IMR-90 (cell line): ENCODE results near the gene GPC5. TPM values are rescaled to one million over a fixed set of nuclear protein-coding genes. Genes with fewer than 3 reads are reported as not detected.

ENCODE experiments used
- ATAC-seq: fragments of 200-7000 bp; cut with Tn5 transposase; 2 replicates; pipeline ENCODE4 v1.9.1; 2020; ENCODE audit warnings: low read depth, mild to moderate bottlenecking, moderate library complexity
- BruUV-seq: library from RNA; stranded (reverse); fragments of 400-500 nt; replicated peaks from 2 replicates; lab custom pipeline; 2021; lab: Mats Ljungman, UMichigan
- CTCF ChIA-PET: fragments of 300-600 bp; formaldehyde crosslinking; extraction: SDS; loops from one replicate; lab custom pipeline; 2021; ENCODE audit warnings: antibody characterized with exemption; lab: Yijun Ruan, JAX
- POLR2A ChIA-PET: fragments of 300-600 bp; sonication (Branson Sonifier 250); formaldehyde crosslinking; loops from one replicate; lab custom pipeline; 2022; ENCODE audit warnings: antibody characterized with exemption; ENCODE audit not compliant: unreplicated experiment; lab: Charles Lee
- DNase-seq: peaks from one replicate; pipeline ENCODE4 v3.0.0; 2013
- H2AFZ ChIP-seq: replicated peaks from 2 replicates; pipeline ENCODE3; 2013; ENCODE audit warnings: low read length, mild to moderate bottlenecking; ENCODE audit not compliant: poor library complexity
- H2AK5ac ChIP-seq: 2 replicates; pipeline ENCODE4 v1.6.1; 2013; ENCODE audit warnings: low read depth, low read length, inconsistent platforms
- H2AK9ac ChIP-seq: replicated peaks from 2 replicates; pipeline ENCODE3; 2013; ENCODE audit warnings: mild to moderate bottlenecking, low read depth, low read length, moderate library complexity; ENCODE audit not compliant: poor library complexity
- H2BK120ac ChIP-seq: 2 replicates; pipeline ENCODE4 v1.6.1; 2013; ENCODE audit warnings: low read depth, low read length, inconsistent platforms
- H2BK15ac ChIP-seq: 3 replicates; pipeline ENCODE4 v1.6.1; 2013; ENCODE audit warnings: low read depth, low read length, inconsistent platforms
- H2BK20ac ChIP-seq: 2 replicates; pipeline ENCODE4 v1.6.1; 2013; ENCODE audit warnings: low read depth, mild to moderate bottlenecking, inconsistent platforms, low read length, moderate library complexity
- H2BK5ac ChIP-seq: 2 replicates; pipeline ENCODE4 v1.6.1; 2013; ENCODE audit warnings: mild to moderate bottlenecking, low read depth, low read length, inconsistent platforms; ENCODE audit not compliant: poor library complexity, severe bottlenecking
- H3K14ac ChIP-seq: replicated peaks from 2 replicates; pipeline ENCODE4 v1.6.1; 2013; ENCODE audit warnings: low read depth, low read length, inconsistent platforms
- H3K18ac ChIP-seq: 2 replicates; pipeline ENCODE4 v1.6.1; 2013; ENCODE audit warnings: low read depth, low read length, control low read depth
- H3K23ac ChIP-seq: 2 replicates; pipeline ENCODE4 v1.6.1; 2013; ENCODE audit warnings: low read depth, low read length, inconsistent platforms
- H3K27ac ChIP-seq: 2 replicates; pipeline ENCODE4 v1.5.1; 2013; ENCODE audit warnings: mild to moderate bottlenecking, control low read depth, low read length; ENCODE audit not compliant: insufficient read depth
- H3K27me3 ChIP-seq: 2 replicates; pipeline ENCODE4 v1.6.1; 2013; ENCODE audit warnings: low read length; ENCODE audit not compliant: control insufficient read depth, insufficient read depth
- H3K36me3 ChIP-seq: 2 replicates; pipeline ENCODE4 v1.6.1; 2013; ENCODE audit warnings: low read length, mixed read lengths; ENCODE audit not compliant: control insufficient read depth, insufficient read depth
- H3K4ac ChIP-seq: 2 replicates; pipeline ENCODE4 v1.6.1; 2013; ENCODE audit warnings: low read depth, low read length, inconsistent platforms
- H3K4me1 ChIP-seq: 2 replicates; pipeline ENCODE4 v1.6.1; 2013; ENCODE audit warnings: low read length, mixed read lengths; ENCODE audit not compliant: control insufficient read depth, insufficient read depth
- H3K4me2 ChIP-seq: 2 replicates; pipeline ENCODE4 v1.6.1; 2013; ENCODE audit warnings: low read depth, mild to moderate bottlenecking, control low read depth, low read length, moderate library complexity
- H3K4me3 ChIP-seq: 2 replicates; pipeline ENCODE4 v1.5.1; 2013; ENCODE audit warnings: low read depth, mild to moderate bottlenecking, control low read depth, low read length, moderate library complexity; ENCODE audit not compliant: insufficient read depth
- H3K56ac ChIP-seq: 2 replicates; pipeline ENCODE4 v1.6.1; 2013; ENCODE audit warnings: low read length, inconsistent platforms; ENCODE audit not compliant: insufficient read depth; ENCODE audit errors: extremely low read depth
- H3K79me1 ChIP-seq, 2 experiments: 2 replicates each; pipeline ENCODE4 v1.6.1; 2013; ENCODE audit warnings: low read length in 2 of 2, inconsistent platforms in 1 of 2, low read depth in 1 of 2
- H3K9ac ChIP-seq: 2 replicates; pipeline ENCODE4 v1.6.1; 2013; ENCODE audit warnings: low read depth, low read length, control low read depth
- H3K9me1 ChIP-seq: 2 replicates; pipeline ENCODE4 v1.6.1; 2013; ENCODE audit warnings: low read length, inconsistent platforms; ENCODE audit not compliant: insufficient read depth
- H3K9me3 ChIP-seq: 2 replicates; pipeline ENCODE4 v1.6.1; 2013; ENCODE audit warnings: low read length; ENCODE audit not compliant: control insufficient read depth, insufficient read depth
- H4K20me1 ChIP-seq: 2 replicates; pipeline ENCODE4 v1.6.1; 2013; ENCODE audit warnings: low read length, inconsistent platforms; ENCODE audit not compliant: insufficient read depth
- H4K5ac ChIP-seq: 2 replicates; pipeline ENCODE4 v1.6.1; 2013; ENCODE audit warnings: mild to moderate bottlenecking, low read depth, low read length, control low read depth
- H4K8ac ChIP-seq, 2 experiments: 2 replicates each; pipeline ENCODE4 v1.6.1; 2013; ENCODE audit warnings: low read depth in 2 of 2, low read length in 2 of 2, control low read depth in 1 of 2, inconsistent platforms in 1 of 2
- H4K91ac ChIP-seq: 2 replicates; pipeline ENCODE4 v1.6.1; 2013; ENCODE audit warnings: low read depth, low read length, inconsistent platforms; ENCODE audit not compliant: insufficient read depth
- CHD1 ChIP-seq: IDR thresholded peaks from 2 replicates; pipeline ENCODE4 v1.6.1; 2012; ENCODE audit warnings: low read depth, low read length, improper control_type of control experiment
- dilution Hi-C: fragments of 300-500 bp; cut with HindIII; formaldehyde crosslinking; loops from one replicate; pipeline ENCODE4 v1.14.3; 2018; ENCODE audit warnings: low sequenced_read_pairs; ENCODE audit not compliant: unreplicated experiment
- in situ Hi-C: fragments of 300-500 bp; cut with MboI; formaldehyde crosslinking; loops from 3 replicates; pipeline ENCODE4 v1.14.3; 2019; ENCODE audit warnings: low sequenced_read_pairs, inconsistent platforms, mixed read lengths
- intact Hi-C: fragments of 100-400 bp; cut with micrococcal nuclease; formaldehyde crosslinking; loops from 2 replicates; pipeline ENCODE4 v1.10.0; 2022
- polyA plus RNA-seq, 3 experiments: library from polyadenylated mRNA; depleted of rRNA; stranded (reverse); fragments of >200 nt; gene quantifications; 2 replicates each; pipeline ENCODE4 v1.2.3, GENCODE V29; 2012; ENCODE audit warnings: low replicate concordance in 1 of 3
- total RNA-seq: library from RNA; depleted of rRNA; stranded (reverse); fragments of >200 nt; gene quantifications from 2 replicates; pipeline ENCODE4 v1.2.3, GENCODE V29; 2012

The GPC5 gene
- total and polyA plus RNA-seq, 2 of the 4 experiments (the other 2 are of a cell fraction), result 0.94 to 1.8 TPM

DNA sequence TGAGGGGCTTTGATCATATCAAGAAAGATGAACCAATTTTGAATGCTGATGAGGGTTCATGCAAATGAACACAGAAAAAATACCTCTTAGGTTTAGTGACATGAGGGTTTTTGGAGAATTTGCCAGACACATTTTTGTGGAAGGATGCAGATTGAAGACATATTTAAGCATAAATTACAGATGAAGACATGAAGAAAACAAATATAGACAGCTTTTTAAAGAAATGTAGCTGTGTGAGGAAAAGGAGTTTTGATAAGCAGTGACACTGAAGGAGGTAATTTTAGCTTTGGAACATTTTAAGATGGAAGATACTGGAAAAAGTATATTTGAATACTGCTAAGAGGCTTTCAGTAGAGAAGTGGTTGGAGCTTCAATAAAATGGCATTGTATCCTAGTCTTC, 1017.4 kb downstream of the GPC5 start:
- Histone ChIP-seq H3K36me3 (no peaks in the 10 kb centered on the region), H3K23ac (no peak overlapping the region), H3K14ac (no peak overlapping the region), H3K9me1 (no peaks in the 10 kb centered on the region), H3K18ac (no peak overlapping the region), H2AK5ac (no peak overlapping the region), H3K4me3 (no peak overlapping the region), H3K9me3 (no peaks in the 10 kb centered on the region; the same call in 1 of the 2 replicates), H3K4me2 (no peak overlapping the region), H3K56ac (no peak overlapping the region), H4K5ac (no peak overlapping the region), H2BK15ac (no peak overlapping the region), H2BK5ac (no peak overlapping the region), H3K4ac (no peak overlapping the region), H3K27ac (no peak overlapping the region), H3K9ac (no peak overlapping the region), H3K79me1 (no peaks in the 10 kb centered on the region), H2AK9ac (no peak overlapping the region), H2AFZ (no peak overlapping the region), H4K8ac (no peak overlapping the region), H3K27me3 (no peaks in the 10 kb centered on the region), H4K20me1 (no peaks in the 10 kb centered on the region), H2BK120ac (no peak overlapping the region), H2BK20ac (no peak overlapping the region), H3K4me1 (no peaks in the 10 kb centered on the region), H4K91ac (no peak overlapping the region)
- CTCF ChIA-PET, result no interaction called here
- DNase-seq, result no peak
- ATAC-seq, result no peak
- dilution Hi-C loops (no loop called here), in situ Hi-C loops (no loop called here), intact Hi-C loops (no loop called here)
- BruUV-seq, result no TSS peak
- POLR2A ChIA-PET, result no interaction called here
- no peak for TF ChIP-seq CHD1
